Colon (tissue), 2 donors: ENCODE results near the gene ABHD17C.

Source experiments
- FAIRE-seq: peaks from 2 replicates; lab custom pipeline; 2012; peaks lifted over from hg19 to GRCh38; lab: Jason Lieb, UNC
- donor health status: control.
- donor health status: control.

The ABHD17C gene

DNA sequence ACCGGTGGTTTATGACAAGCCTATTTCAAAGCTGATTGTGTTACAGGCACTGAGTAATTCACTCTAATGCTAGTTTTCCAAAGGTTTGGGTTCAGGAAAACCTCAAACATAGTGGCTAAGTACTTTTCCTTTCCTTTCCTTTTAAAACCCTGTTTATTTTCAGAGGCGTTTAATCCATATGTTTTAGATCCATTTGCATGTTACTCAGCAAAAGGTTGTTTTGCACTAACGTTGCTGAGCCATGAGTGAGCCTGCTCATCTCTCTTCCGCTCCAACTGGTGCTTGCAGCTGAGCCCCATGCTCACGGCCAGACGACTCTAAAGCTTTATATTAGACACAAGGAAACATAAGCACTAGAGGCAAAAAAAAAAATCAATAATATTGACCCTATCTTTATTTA lies 93.4 kb downstream of the ABHD17C start:
- FAIRE-seq, result no peak

DNA sequence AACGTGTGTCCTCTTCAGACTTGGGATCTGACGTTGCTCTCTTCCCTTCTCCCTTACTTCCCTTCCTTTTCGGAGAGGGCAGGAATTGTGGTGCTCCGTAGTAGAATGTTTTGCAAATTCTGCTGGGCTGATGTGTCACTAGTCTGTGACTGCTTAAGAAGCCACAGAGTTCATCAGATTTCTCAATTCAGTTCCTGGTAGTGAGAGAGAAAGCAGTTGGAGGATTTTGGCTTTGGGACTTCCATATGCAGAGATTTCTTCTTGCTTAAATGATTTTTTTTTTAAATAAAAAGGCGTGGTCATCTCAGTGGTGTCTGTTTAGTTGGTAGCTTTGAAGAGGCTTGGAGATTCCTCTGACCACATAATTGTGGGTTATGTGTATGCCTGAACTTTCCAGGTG lies 94.2 kb downstream of the ABHD17C start:
- no peak for FAIRE-seq

DNA sequence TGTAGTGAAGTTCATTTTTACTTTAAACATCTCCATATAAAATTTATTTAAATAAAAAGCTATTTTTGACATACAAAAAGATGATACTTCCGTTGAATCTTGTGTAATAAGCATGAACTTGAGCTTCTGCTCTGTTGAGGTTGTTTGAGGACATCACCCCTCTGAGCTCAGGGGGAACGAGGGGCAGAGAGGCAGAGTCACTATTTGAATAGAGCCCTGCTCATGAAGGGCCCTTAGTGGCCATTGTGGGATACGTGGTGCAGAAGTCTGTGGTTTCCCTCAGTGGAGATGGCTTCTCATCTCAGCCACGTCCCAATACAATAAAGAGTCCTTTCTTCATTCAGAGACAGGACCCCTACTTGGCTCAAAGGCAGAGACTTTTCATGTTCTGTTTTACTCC lies 94.7 kb downstream of the ABHD17C start:
- FAIRE-seq, result no peak

DNA sequence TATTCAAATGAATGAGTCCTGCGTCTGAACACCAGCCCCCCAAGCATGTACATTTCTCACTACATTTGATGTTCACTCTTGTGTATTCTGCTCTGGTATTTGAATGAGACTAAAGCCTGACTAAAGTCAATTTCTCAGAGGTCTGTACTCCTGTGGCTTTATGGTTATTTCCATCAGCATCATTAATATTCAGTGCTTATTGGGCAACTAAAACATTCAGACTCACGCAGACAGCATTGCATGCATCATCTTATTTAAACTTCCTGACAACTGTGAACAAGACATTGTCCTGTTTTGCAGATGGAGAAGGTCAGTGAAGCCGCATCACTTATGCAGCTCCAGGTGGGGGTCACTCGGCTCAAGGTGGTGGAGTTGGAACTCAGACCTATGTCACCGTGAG lies 95.1 kb downstream of the ABHD17C start:
- FAIRE-seq, result no peak

DNA sequence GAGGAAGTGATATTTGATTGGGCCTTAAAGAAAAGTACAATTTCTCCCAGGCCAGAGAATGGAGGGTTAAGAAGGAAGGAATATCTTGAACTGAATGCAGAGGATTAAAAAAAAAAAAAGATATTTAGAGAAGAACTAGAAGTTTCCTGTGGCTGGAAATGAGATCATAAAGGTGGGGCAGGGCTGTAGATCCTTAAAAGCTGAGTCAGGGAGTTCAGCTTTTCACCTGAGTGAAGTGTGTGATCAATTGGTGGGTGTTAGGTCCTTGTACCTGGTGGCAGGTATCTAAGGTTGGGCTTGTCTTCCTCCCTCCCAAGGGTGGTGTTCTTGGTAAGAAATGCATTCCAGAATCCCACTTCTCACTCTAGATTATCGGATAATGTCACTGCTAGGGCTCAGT lies 95.9 kb downstream of the ABHD17C start:
- no peak for FAIRE-seq

DNA sequence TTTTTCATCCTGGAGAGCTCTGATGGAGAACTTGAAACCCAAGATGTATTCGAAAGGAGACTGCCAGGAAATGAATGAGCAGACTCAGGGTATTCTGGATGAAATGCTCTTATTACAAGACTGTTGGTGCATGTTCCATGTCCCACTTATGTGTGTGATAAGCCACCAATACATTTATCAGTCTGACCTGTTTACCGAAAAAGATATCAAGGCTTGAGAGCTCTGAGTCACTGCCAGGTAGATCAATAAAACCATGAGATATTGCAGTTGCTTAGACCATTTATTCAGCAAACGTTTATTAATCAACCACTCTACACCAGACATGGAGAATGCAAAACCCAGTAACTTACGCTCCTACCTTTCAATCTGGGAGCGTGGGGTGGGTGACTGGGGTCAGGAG lies 101.3 kb downstream of the ABHD17C start:
- FAIRE-seq, result no peak

DNA sequence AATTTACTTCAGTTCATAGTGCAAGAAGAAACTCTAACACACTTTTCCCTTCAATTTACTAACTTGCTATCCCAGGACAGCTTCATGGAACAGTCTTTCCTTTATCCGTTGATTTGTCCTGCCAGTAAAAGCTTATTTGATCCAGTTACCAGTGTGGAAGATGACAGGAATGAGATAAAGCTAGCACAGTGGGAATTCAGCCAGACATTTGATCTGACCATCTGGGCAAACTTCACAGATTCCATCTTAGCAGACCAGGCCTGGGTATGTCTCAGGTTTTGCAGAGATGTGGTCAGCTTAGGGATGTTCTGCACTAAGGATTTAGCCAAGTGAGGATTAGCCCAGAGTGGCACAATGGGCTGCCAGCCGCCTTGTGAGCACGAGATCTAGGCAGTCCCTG lies 103.8 kb downstream of the ABHD17C start:
- no peak for FAIRE-seq

DNA sequence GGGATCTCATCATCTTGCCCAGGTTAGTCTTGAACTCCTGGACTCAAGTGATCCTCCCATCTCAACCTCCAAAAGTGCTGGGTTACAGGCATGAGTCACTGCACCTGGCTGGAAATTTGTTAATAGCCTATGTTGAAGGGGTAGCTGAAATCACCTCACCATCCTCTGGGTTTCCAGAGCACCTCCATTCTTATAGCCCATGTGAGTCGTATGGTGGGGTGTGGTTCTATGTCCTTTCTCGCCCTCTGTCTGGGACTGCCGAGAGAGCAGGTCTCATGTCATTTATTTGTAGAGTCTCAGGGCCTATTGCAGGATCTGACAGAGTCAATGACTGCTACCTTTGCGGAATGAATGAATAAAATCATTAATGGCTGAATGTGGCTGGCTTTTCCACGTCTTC lies 105.0 kb downstream of the ABHD17C start:
- no peak for FAIRE-seq

DNA sequence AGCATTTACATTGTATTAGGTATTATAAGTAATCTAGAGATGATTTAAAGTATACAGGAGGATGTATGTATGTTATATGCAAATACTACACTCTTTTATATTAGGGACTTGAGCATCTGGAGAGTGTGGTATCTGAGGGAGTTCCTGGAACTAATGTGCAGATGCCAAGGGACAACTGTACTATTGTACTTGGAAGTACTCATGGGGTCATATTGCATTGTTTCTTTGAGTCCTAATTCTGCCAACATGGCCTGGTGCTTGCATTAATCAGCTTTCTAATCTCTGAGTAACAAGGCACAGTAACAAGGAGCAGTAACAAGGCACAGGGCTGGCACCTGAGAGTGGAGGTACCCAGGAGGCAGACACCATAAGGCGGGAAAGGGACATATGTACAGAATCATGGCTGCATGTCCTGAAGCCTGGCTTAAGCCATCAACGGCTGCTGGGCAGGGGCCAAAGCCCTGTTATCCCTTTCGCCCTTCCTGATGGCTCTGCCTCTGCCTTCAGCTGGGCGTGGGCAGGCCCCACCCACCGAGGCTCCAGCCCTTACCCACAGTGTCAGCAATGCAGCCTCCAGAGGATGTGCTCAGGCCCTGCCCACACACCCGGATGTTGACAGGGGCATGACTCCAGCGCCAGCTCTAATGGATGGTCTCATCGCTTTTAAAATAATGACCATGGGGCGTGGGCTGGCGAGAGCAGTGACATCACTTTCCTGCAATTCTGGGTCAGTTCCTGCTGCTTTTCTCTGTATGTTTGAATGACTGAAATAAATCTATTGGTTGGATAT lies 107.0 kb downstream of the ABHD17C start:
- no peak for FAIRE-seq

DNA sequence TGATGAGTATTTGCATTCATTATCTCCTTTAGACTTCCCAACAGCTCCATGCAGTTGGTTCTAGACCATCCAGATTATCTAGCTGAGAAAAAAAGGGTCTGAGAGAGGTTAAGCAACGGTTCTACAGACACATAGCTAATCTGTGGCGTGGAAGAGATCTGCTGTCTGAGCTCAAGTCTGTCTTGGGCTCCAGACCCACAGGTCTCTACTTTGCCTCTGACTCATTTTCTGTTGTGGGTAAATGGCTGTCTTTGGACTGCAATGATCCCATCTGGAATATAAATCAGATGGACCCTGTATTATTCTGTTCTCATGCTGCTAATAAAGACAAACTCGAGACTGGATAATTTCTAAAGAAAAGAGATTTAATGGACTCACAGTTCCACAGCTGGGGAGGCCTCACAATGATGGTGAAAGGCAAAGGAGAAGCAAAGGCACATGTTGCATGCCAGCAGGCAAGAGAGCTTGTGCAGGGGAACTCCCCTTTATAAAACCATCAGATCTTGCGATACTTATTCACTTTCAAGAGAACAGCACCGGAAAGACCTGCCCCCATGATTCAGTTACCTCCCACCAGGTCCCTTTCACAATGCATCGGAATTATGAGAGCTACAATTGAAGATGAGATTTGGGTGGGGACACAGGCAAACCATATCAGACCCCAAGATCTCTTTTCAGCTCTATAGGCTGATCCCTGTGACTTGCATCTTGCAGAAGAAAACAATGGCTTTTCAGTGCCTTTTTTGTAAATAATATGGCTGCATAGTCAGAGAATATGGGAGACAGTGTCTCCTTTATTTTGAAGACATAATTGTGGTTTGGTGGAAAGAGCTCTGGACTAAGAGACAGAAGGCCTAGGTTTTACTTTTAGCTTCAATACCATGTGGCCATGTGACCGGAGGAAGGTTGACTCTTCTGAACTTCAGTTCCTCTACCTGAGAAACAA lies 108.7 kb downstream of the ABHD17C start:
- no peak for FAIRE-seq

DNA sequence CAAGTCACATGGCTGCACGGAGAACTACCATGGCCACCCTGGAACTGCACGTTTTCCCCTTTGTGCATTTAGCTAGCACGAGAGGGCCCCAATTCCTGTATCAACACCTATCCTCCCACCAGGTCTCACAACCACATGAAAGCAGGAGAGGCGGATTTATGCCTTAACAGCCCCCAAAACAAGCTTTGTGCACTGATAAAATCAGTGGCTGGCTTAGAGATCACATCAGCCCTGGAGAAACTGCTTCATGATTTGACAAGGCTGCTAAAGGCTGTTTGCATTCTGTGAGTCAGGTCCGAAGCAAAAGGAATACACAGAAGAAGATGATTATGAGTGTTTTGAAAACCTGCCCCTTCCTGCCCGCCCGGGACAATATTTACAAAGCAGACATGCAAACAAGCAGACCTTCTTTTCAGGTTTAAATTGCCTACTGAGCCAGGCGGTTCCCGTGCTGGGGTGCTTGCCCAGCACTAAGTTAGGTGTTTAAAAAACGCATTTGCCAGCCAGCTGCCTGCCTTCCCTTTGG lies 109.9 kb downstream of the ABHD17C start:
- FAIRE-seq, result no peak
